Heart left ventricle (tissue), 16 donors: Measurements from ENCODE around the gene RNF224. TPM values are rescaled to one million over a fixed set of nuclear protein-coding genes. Genes with fewer than 3 reads are reported as not detected.
"Not testable (repeated sequence)": the region's sequence is repeated elsewhere in the genome, so short reads cannot be mapped to it uniquely, and the experiment has no call there.

Source experiments
- ATAC-seq, 4 donors: fragments of 200-7000 bp; cut with Tn5 transposase; one replicate each; pipeline ENCODE4 v1.9.1; 2020 to 2022; ENCODE audit warnings: moderate library complexity in 4 of 4, mild to moderate bottlenecking in 3 of 4, moderate number of reproducible peaks in 1 of 4
- DNase-seq, 5 donors: peaks; one replicate each; pipeline ENCODE4 v3.0.0-alpha.2; 2020
- H3K27ac ChIP-seq, 12 donors: fragments of 200-600 bp; sonication (generic) in 4 of 12; one replicate each; pipeline versions ENCODE4 v1.5.0 to v1.8.0; 2016 to 2022; ENCODE audit warnings: mild to moderate bottlenecking in 2 of 12
- H3K27me3 ChIP-seq, 9 donors: fragments of 200-600 bp; sonication (generic) in 2 of 9; one replicate each; pipeline versions ENCODE4 v1.5.1 to v1.8.0; 2016 to 2022; ENCODE audit warnings: mild to moderate bottlenecking in 3 of 9
- H3K36me3 ChIP-seq, 9 donors: fragments of 200-600 bp; sonication (generic) in 2 of 9; one replicate each; pipeline versions ENCODE4 v1.5.0 to v1.8.0; 2018 to 2022; ENCODE audit warnings: mild to moderate bottlenecking in 2 of 9
- H3K4me1 ChIP-seq, 12 donors: fragments of 200-600 bp; sonication (generic) in 4 of 12; one replicate each; pipeline versions ENCODE4 v1.5.0 to v1.8.0; 2016 to 2022; ENCODE audit warnings: mild to moderate bottlenecking in 3 of 12
- H3K4me3 ChIP-seq, 12 donors: fragments of 200-600 bp; sonication (generic) in 4 of 12; one replicate each; pipeline versions ENCODE4 v1.5.0 to v1.8.0; 2017 to 2022; ENCODE audit warnings: mild to moderate bottlenecking in 9 of 12, moderate library complexity in 4 of 12
- H3K9me3 ChIP-seq, 12 donors: fragments of 200-600 bp; sonication (generic) in 4 of 12; one replicate each; pipeline versions ENCODE4 v1.5.0 to v1.8.0; 2016 to 2022; ENCODE audit warnings: mild to moderate bottlenecking in 1 of 12
- CTCF ChIP-seq, 12 donors: fragments of 200-600 bp; sonication (generic) in 4 of 12; IDR thresholded peaks; one replicate each; pipeline versions ENCODE4 v1.5.0 to v1.8.0; 2018 to 2022; ENCODE audit warnings: antibody characterized with exemption in 12 of 12, mild to moderate bottlenecking in 5 of 12
- POLR2A ChIP-seq, 2 donors: fragments of 450-650 bp; IDR thresholded peaks; one replicate each; pipeline ENCODE4 v1.6.1; 2017; ENCODE audit warnings: antibody characterized with exemption in 2 of 2, mild to moderate bottlenecking in 2 of 2, moderate library complexity in 2 of 2
- WGBS, 4 donors: extraction: QIAGEN DNeasy Blood & Tissue Kit in 2 of 4; methylation state at CpG; one replicate each; pipeline versions ENCODE4 v1.1.5 to v1.1.7; 2013 to 2018; 5-methylcytosine and 5-hydroxymethylcytosine counted together
- intact Hi-C, 10 donors: fragments of 100-400 bp; cut with DNase I; formaldehyde crosslinking; loops; one replicate each; pipeline versions ENCODE4 v1.11.1 to v1.14.2; 2022
- polyA plus RNA-seq, 2 donors: library from polyadenylated mRNA; stranded (reverse); fragments of 200-250 nt; gene quantifications; one replicate each; pipeline ENCODE4 v1.2.3, GENCODE V29; 2013
- total RNA-seq, 9 donors: library from RNA; depleted of rRNA in 2 of 9; stranded (reverse); fragments of >200 nt in 2 of 9; fragmentation: NEBNext Ultra II Directional in 3 of 9; extraction: Animal tissue kit (Norgen Biotek cat#: 25700) in 3 of 9; gene quantifications; one replicate each; pipeline versions ENCODE4 v1.1.0 to v1.2.4, GENCODE V29; 2016 to 2023
- donor health status: ischemic (EF 13 %, LVEDD 7.1; RV severe dilation, severe dysfunction).
- donor health status: healthy with polysubstance abuse.
- donor health status: DM: no; HTN: yes; CAD: no.
- donor health status: DM: no; HTN: no; CAD: no.
- donor health status: ischemic (EF 25% LVEDD 6.9; RV normal size, moderate dysfunction).
- donor health status: ischemic (EF 25% LVEDD 5.7; RV mildly dilated, moderate dysfunction).
- donor health status: healthy.
- donor health status: DM: yes; HTN: yes; CAD: no.
- donor health status: ischemic (EF 35%, LVEDD 5.7; RV mildly dilated, moderate dysfunction).
- donor health status: nonischemic (EF 11% LVEDD 7.7; RV severe dilation, severe dysfunction).
- donor health status: DM: yes; HTN: yes; CAD: no.
- donor health status: PGD.
- donor health status: ischemic (EF 29% LVEDD 5.4; RV normal size, mild dysfunction).
- donor health status: nonischemic (EF 23%, LVEDD 6.1; RV moderate dilation, normal function).

RNF224 gene
- total and polyA plus RNA-seq, 11 donors, result not detected

DNA sequence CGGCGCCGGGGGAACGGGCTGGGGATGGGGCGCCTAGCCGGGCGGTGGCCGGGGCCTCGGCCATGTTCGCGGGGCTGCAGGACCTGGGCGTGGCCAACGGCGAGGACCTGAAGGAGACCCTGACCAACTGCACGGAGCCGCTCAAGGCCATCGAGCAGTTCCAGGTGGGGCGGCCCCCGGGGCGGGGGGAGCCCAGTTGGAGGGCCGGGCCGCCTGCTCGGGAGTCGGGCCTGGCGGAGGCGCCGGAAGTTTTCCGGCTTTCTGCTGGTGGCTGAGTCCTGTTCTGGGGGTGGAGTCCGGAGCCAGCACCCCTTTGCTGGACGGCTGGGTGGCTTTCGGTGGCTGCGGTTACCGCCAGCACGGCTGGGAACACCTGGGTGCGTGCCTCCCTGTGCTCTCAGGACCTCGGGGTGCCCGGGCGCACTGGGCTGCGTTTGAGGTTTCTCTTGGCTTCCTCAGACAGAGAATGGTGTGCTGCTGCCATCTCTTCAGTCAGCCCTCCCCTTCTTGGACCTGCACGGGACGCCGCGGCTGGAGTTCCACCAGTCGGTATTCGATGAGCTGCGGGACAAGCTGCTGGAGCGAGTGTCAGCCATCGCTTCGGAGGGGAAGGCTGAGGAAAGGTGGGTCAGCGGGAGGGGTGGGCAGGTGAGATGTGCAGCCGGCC lies 28.3 kb downstream of the RNF224 start:
- peak overlapping the region; percentile 51 to 95 (median 84) for H3K27ac ChIP-seq
- ATAC-seq (peak in 3 of 4 donors; percentile 9 to 34 (median 27)), DNase-seq (peak in 1 of 5 donors; percentile 52)
- peaks cover 0 to 40% (median 29%) of the 10 kb centered on the region in 9 donors for H3K36me3 ChIP-seq
- peaks cover 7 to 33% (median 23%) of the 10 kb centered on the region in 12 donors for H3K4me1 ChIP-seq
- intact Hi-C loops, result loop anchor here in 1 of 10 donors (1.0 kb wide), 1 partner anchor 14 kb away; the partner anchor contains the start of gene TUBB4B
- H3K4me3 ChIP-seq, result peak overlapping the region; percentile 76 to 100 (median 99)
- TF ChIP-seq CTCF (IDR thresholded peaks at IDR 0.05), result no peak
- TF ChIP-seq POLR2A (IDR thresholded peaks at IDR 0.05), result no peak
- no peaks in the 10 kb centered on the region for H3K9me3 ChIP-seq
- no peaks in the 10 kb centered on the region for H3K27me3 ChIP-seq
- WGBS, 4 donors, result 2 to 7% (median 3%) methylated on average over 21 to 51 of the region's 51 CpGs

DNA sequence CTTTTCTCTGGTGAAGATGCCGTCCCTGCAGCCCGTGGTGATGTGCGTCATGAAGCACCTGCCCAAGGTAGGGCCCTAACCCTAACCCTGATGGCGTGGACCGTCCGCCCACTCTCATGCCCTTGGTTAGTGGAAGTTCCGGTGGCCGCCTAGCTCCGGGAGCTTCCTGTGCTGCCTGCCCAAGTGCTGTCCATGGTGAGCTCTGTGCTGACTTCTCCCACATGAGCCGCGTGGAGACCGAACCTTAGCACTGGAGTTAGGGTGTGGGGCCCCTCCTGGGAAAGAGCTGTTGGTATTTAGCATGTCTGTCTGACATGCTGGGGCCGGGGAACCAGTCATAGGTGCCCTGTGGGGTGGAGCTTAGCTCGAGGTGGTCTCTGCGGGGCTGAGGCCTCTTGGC lies 29.1 kb downstream of the RNF224 start:
- H3K27ac ChIP-seq, result no peak overlapping the region
- no peaks in the 10 kb centered on the region for H3K9me3 ChIP-seq
- no peak for TF ChIP-seq POLR2A (IDR thresholded peaks at IDR 0.05)
- TF ChIP-seq CTCF (IDR thresholded peaks at IDR 0.05), result no peak
- 74 to 81% (median 77%) methylated on average over 11 to 15 of the region's 15 CpGs for WGBS, 4 donors
- ATAC-seq (no peak), DNase-seq (peak in 1 of 5 donors; percentile 59)
- intact Hi-C loops, result no loop called here
- H3K27me3 ChIP-seq, result no peaks in the 10 kb centered on the region
- H3K4me3 ChIP-seq, result peak overlapping the region in 11 of 12 donors; percentile 87 to 100 (median 99)
- H3K4me1 ChIP-seq, result peaks cover 7 to 28% (median 20%) of the 10 kb centered on the region in 12 donors
- peaks cover 0 to 40% (median 29%) of the 10 kb centered on the region in 9 donors for H3K36me3 ChIP-seq

GRCh38 chr9:137256856-137257255 lies 29.6 kb downstream of the RNF224 start:
- Histone ChIP-seq H3K4me1 (peaks cover 7 to 28% (median 20%) of the 10 kb centered on the region in 12 donors), H3K36me3 (peaks cover 0 to 40% (median 29%) of the 10 kb centered on the region in 9 donors), H3K27ac (no peak overlapping the region), H3K4me3 (peak overlapping the region in 6 of 12 donors; percentile 87 to 100 (median 99)), H3K27me3 (no peaks in the 10 kb centered on the region), H3K9me3 (no peaks in the 10 kb centered on the region)
- TF ChIP-seq CTCF (IDR thresholded peaks at IDR 0.05), result no peak
- TF ChIP-seq POLR2A (IDR thresholded peaks at IDR 0.05), result no peak
- intact Hi-C loops, result no loop called here
- ATAC-seq, result no peak
- 85 to 93% (median 90%) methylated on average over 14 to 15 of the region's 15 CpGs for WGBS, 4 donors
- peak in 1 of 5 donors; percentile 44 for DNase-seq

GRCh38 chr9:137262173-137262908 lies 35.0 kb downstream of the RNF224 start:
- H3K4me3 ChIP-seq, intact Hi-C loops, H3K27me3 ChIP-seq, H3K9me3 ChIP-seq, H3K27ac ChIP-seq, ATAC-seq: not testable (repeated sequence)
- Histone ChIP-seq H3K4me1 (peaks cover 0 to 16% (median 0%) of the 10 kb centered on the region in 12 donors), H3K36me3 (peaks cover 0 to 73% (median 53%) of the 10 kb centered on the region in 9 donors)
- DNase-seq, result peak in 2 of 5 donors; percentile 25 to 32
- TF ChIP-seq CTCF (IDR thresholded peaks at IDR 0.05), result peak; percentile 38 to 58 (median 50)
- WGBS, 4 donors, result 30 to 57% (median 31%) methylated on average over 7 to 15 of the region's 15 CpGs
